GM18498 (cell line): Measurements from ENCODE around the gene SHMT2.
A peak's percentile ranks its signal among the peaks of the same experiment; 100 is the strongest.

Experiments
- ATAC-seq: cut with Tn5 transposase; IDR thresholded peaks from one replicate; pipeline ENCODE4 v1.9.1; 2021; ENCODE audit warnings: mild to moderate bottlenecking, moderate library complexity; ENCODE audit not compliant: unreplicated experiment

The SHMT2 gene

GRCh38 chr12:57196956-57197355 lies 32.6 kb upstream of the SHMT2 start:
- no peak for ATAC-seq

- ATAC-seq, result no peak
Measured at GRCh38 chr12:57198329-57198728, 31.2 kb upstream of the SHMT2 start.

GRCh38 chr12:57199191-57199590 lies 30.3 kb upstream of the SHMT2 start:
- ATAC-seq, result no peak

GRCh38 chr12:57200497-57200896 lies 29.0 kb upstream of the SHMT2 start:
- no peak for ATAC-seq

- no peak for ATAC-seq
Measured at GRCh38 chr12:57201219-57201618, 28.3 kb upstream of the SHMT2 start.

GRCh38 chr12:57201631-57202030 lies 27.9 kb upstream of the SHMT2 start:
- ATAC-seq, result no peak

GRCh38 chr12:57202321-57202720 lies 27.2 kb upstream of the SHMT2 start:
- ATAC-seq, result no peak

GRCh38 chr12:57203201-57203600 lies 26.3 kb upstream of the SHMT2 start:
- no peak for ATAC-seq

GRCh38 chr12:57203791-57204190 lies 25.7 kb upstream of the SHMT2 start:
- ATAC-seq, result no peak

- no peak for ATAC-seq
Measured at GRCh38 chr12:57204454-57204853, 25.1 kb upstream of the SHMT2 start.

GRCh38 chr12:57205186-57205585 lies 24.3 kb upstream of the SHMT2 start:
- no peak for ATAC-seq

GRCh38 chr12:57205931-57206330 lies 23.6 kb upstream of the SHMT2 start:
- no peak for ATAC-seq

GRCh38 chr12:57207731-57208630 lies 21.5 kb upstream of the SHMT2 start:
- ATAC-seq, result no peak

- ATAC-seq, result no peak
Measured at GRCh38 chr12:57208631-57209282, 20.8 kb upstream of the SHMT2 start.

- no peak for ATAC-seq
Measured at GRCh38 chr12:57209916-57210315, 19.6 kb upstream of the SHMT2 start.

- no peak for ATAC-seq
Measured at GRCh38 chr12:57210461-57210860, 19.1 kb upstream of the SHMT2 start.

- no peak for ATAC-seq
Measured at GRCh38 chr12:57210926-57211692, 18.4 kb upstream of the SHMT2 start.

- ATAC-seq, result no peak
Measured at GRCh38 chr12:57211791-57212700, 17.5 kb upstream of the SHMT2 start.

- ATAC-seq, result no peak
Measured at GRCh38 chr12:57212701-57213057, 16.8 kb upstream of the SHMT2 start.

- peak; percentile 41 for ATAC-seq
Measured at GRCh38 chr12:57213058-57213715, 16.3 kb upstream of the SHMT2 start.
